MG63 (cell line): ENCODE results near the gene CACNA1C. TPM values are rescaled to one million over a fixed set of nuclear protein-coding genes. Genes with fewer than 3 reads are reported as not detected.

ENCODE experiments used
- DNase-seq: peaks from one replicate; pipeline ENCODE4 v3.0.0-alpha.2; 2020
- H3K27me3 ChIP-seq: fragments of 250-450 bp; sonication (Bioruptor Pico); 2 replicates; pipeline ENCODE4 v1.5.1; 2020; ENCODE audit warnings: mild to moderate bottlenecking, moderate library complexity
- H3K36me3 ChIP-seq: fragments of 250-450 bp; sonication (Bioruptor Pico); 2 replicates; pipeline ENCODE4 v1.5.1; 2020; ENCODE audit warnings: mild to moderate bottlenecking, moderate library complexity
- H3K4me3 ChIP-seq: fragments of 250-450 bp; sonication (Bioruptor Pico); 2 replicates; pipeline ENCODE4 v1.5.1; 2020; ENCODE audit warnings: mild to moderate bottlenecking, moderate library complexity
- H3K9me3 ChIP-seq: fragments of 250-450 bp; sonication (Bioruptor Pico); 2 replicates; pipeline ENCODE4 v1.5.1; 2020; ENCODE audit warnings: mild to moderate bottlenecking, moderate library complexity
- total RNA-seq: library from RNA; depleted of rRNA; stranded (reverse); fragments of >200 nt; shearing (Covaris generic); gene quantifications from 2 replicates; pipeline ENCODE4 v1.2.3, GENCODE V29; 2014; ENCODE audit warnings: low replicate concordance

Gene CACNA1C
- total RNA-seq, 1 experiment from 2014 or later = 1.4 TPM

GRCh38 chr12:2057041-2057794, 4.4 kb downstream of the CACNA1C start:
- no peaks in the 10 kb centered on the region for H3K36me3 ChIP-seq
- no peaks in the 10 kb centered on the region for H3K9me3 ChIP-seq
- peak; percentile 39 for DNase-seq
- H3K27me3 ChIP-seq = no peaks in the 10 kb centered on the region
- no peak overlapping the region for H3K4me3 ChIP-seq

GRCh38 chr12:2057795-2058408, 5.1 kb downstream of the CACNA1C start:
- Histone ChIP-seq H3K4me3 (no peak overlapping the region), H3K27me3 (no peaks in the 10 kb centered on the region), H3K36me3 (no peaks in the 10 kb centered on the region), H3K9me3 (no peaks in the 10 kb centered on the region)
- DNase-seq = no peak

GRCh38 chr12:2058837-2059236, 6.0 kb downstream of the CACNA1C start:
- DNase-seq = no peak
- Histone ChIP-seq H3K27me3 (no peaks in the 10 kb centered on the region), H3K9me3 (no peaks in the 10 kb centered on the region), H3K4me3 (no peak overlapping the region), H3K36me3 (no peaks in the 10 kb centered on the region)

- Histone ChIP-seq H3K9me3 (no peaks in the 10 kb centered on the region), H3K36me3 (no peaks in the 10 kb centered on the region), H3K27me3 (no peaks in the 10 kb centered on the region), H3K4me3 (no peak overlapping the region)
- DNase-seq = no peak
Measured at GRCh38 chr12:2061402-2061801, 8.6 kb downstream of the CACNA1C start.

- H3K27me3 ChIP-seq = no peaks in the 10 kb centered on the region
- H3K9me3 ChIP-seq = no peaks in the 10 kb centered on the region
- no peaks in the 10 kb centered on the region for H3K36me3 ChIP-seq
- DNase-seq = peak; percentile 19
- H3K4me3 ChIP-seq = peak overlapping the region; percentile 12; the same call in 1 of the 2 replicates
Measured at GRCh38 chr12:2064071-2064507, 11.3 kb downstream of the CACNA1C start.

- Histone ChIP-seq H3K36me3 (no peaks in the 10 kb centered on the region), H3K4me3 (no peak overlapping the region), H3K9me3 (peaks cover 14% of the 10 kb centered on the region), H3K27me3 (no peaks in the 10 kb centered on the region)
- DNase-seq = no peak
Measured at GRCh38 chr12:2068653-2069052, 15.9 kb downstream of the CACNA1C start.

GRCh38 chr12:2070440-2071045, 17.8 kb downstream of the CACNA1C start:
- no peak overlapping the region for H3K4me3 ChIP-seq
- no peaks in the 10 kb centered on the region for H3K36me3 ChIP-seq
- H3K9me3 ChIP-seq = peaks cover 14% of the 10 kb centered on the region
- H3K27me3 ChIP-seq = no peaks in the 10 kb centered on the region
- DNase-seq = no peak

- DNase-seq = no peak
- Histone ChIP-seq H3K9me3 (peaks cover 15% of the 10 kb centered on the region), H3K36me3 (no peaks in the 10 kb centered on the region), H3K27me3 (no peaks in the 10 kb centered on the region), H3K4me3 (no peak overlapping the region)
Measured at GRCh38 chr12:2074792-2075191, 22.0 kb downstream of the CACNA1C start.

GRCh38 chr12:2075508-2076195, 22.9 kb downstream of the CACNA1C start:
- H3K36me3 ChIP-seq = no peaks in the 10 kb centered on the region
- H3K27me3 ChIP-seq = no peaks in the 10 kb centered on the region
- H3K4me3 ChIP-seq = no peak overlapping the region
- H3K9me3 ChIP-seq = peaks cover 10% of the 10 kb centered on the region
- DNase-seq = no peak

- no peaks in the 10 kb centered on the region for H3K36me3 ChIP-seq
- H3K4me3 ChIP-seq = no peak overlapping the region
- H3K9me3 ChIP-seq = peaks cover 13% of the 10 kb centered on the region
- no peak for DNase-seq
- H3K27me3 ChIP-seq = no peaks in the 10 kb centered on the region
Measured at GRCh38 chr12:2076196-2076570, 23.4 kb downstream of the CACNA1C start.

- Histone ChIP-seq H3K9me3 (peaks cover 11% of the 10 kb centered on the region), H3K4me3 (no peak overlapping the region), H3K27me3 (no peaks in the 10 kb centered on the region), H3K36me3 (no peaks in the 10 kb centered on the region)
- DNase-seq = no peak
Measured at GRCh38 chr12:2076728-2077127, 23.9 kb downstream of the CACNA1C start.

- Histone ChIP-seq H3K27me3 (no peaks in the 10 kb centered on the region), H3K4me3 (no peak overlapping the region), H3K9me3 (peaks cover 11% of the 10 kb centered on the region), H3K36me3 (no peaks in the 10 kb centered on the region)
- DNase-seq = no peak
Measured at GRCh38 chr12:2080604-2081003, 27.8 kb downstream of the CACNA1C start.

- peaks cover 11% of the 10 kb centered on the region for H3K9me3 ChIP-seq
- no peaks in the 10 kb centered on the region for H3K27me3 ChIP-seq
- no peak for DNase-seq
- no peak overlapping the region for H3K4me3 ChIP-seq
- no peaks in the 10 kb centered on the region for H3K36me3 ChIP-seq
Measured at GRCh38 chr12:2082321-2082720, 29.5 kb downstream of the CACNA1C start.

GRCh38 chr12:2083008-2083407, 30.2 kb downstream of the CACNA1C start:
- H3K36me3 ChIP-seq = no peaks in the 10 kb centered on the region
- DNase-seq = no peak
- no peaks in the 10 kb centered on the region for H3K27me3 ChIP-seq
- H3K9me3 ChIP-seq = peaks cover 11% of the 10 kb centered on the region
- no peak overlapping the region for H3K4me3 ChIP-seq

- Histone ChIP-seq H3K9me3 (peaks cover 9% of the 10 kb centered on the region), H3K4me3 (no peak overlapping the region), H3K36me3 (no peaks in the 10 kb centered on the region), H3K27me3 (no peaks in the 10 kb centered on the region)
- peak; percentile 12 for DNase-seq
Measured at GRCh38 chr12:2083561-2083960, 30.8 kb downstream of the CACNA1C start.

GRCh38 chr12:2084553-2085296, 31.9 kb downstream of the CACNA1C start:
- Histone ChIP-seq H3K4me3 (no peak overlapping the region), H3K27me3 (no peaks in the 10 kb centered on the region), H3K36me3 (no peaks in the 10 kb centered on the region), H3K9me3 (peaks cover 7% of the 10 kb centered on the region)
- peak; percentile 60 for DNase-seq

GRCh38 chr12:2092354-2092753, 39.6 kb downstream of the CACNA1C start:
- no peak for DNase-seq
- H3K9me3 ChIP-seq = no peaks in the 10 kb centered on the region
- no peaks in the 10 kb centered on the region for H3K27me3 ChIP-seq
- no peaks in the 10 kb centered on the region for H3K36me3 ChIP-seq
- no peak overlapping the region for H3K4me3 ChIP-seq
